HG02588 (cell line): ENCODE data around the gene KRTAP4-16.
"Not testable (repeated sequence)": the region's sequence is repeated elsewhere in the genome, so short reads cannot be mapped to it uniquely, and the experiment has no call there.

ENCODE experiments used
- ATAC-seq: cut with Tn5 transposase; IDR thresholded peaks from one replicate; pipeline ENCODE4 v1.9.1; 2021; ENCODE audit warnings: mild to moderate bottlenecking, moderate library complexity; ENCODE audit not compliant: unreplicated experiment

KRTAP4-16 gene

GRCh38 chr17:41076788-41077187 is 25.2 kb downstream of the KRTAP4-16 start:
- no peak for ATAC-seq

GRCh38 chr17:41073676-41074075 is 28.3 kb downstream of the KRTAP4-16 start:
- ATAC-seq, result no peak

- ATAC-seq, result no peak
Observed at GRCh38 chr17:41071606-41072360, 30.2 kb downstream of the KRTAP4-16 start.

- ATAC-seq, result no peak
Observed at GRCh38 chr17:41069031-41069430, 33.0 kb downstream of the KRTAP4-16 start.

GRCh38 chr17:41067281-41067680 is 34.7 kb downstream of the KRTAP4-16 start:
- ATAC-seq, result no peak

GRCh38 chr17:41065829-41066624 is 36.0 kb downstream of the KRTAP4-16 start, which contains the start of gene KRTAP2-4:
Gene KRTAP2-4, minus strand, starts transcription at chr17:41065879. Its CDS starts 34 bp downstream, at chr17:41065845.
- ATAC-seq, result no peak

GRCh38 chr17:41065016-41065689 is 36.9 kb downstream of the KRTAP4-16 start:
- ATAC-seq, result not testable (repeated sequence)

- no peak for ATAC-seq
Observed at GRCh38 chr17:41064301-41064700, 37.7 kb downstream of the KRTAP4-16 start.

GRCh38 chr17:41063449-41063848 is 38.6 kb downstream of the KRTAP4-16 start:
- ATAC-seq, result no peak

GRCh38 chr17:41061964-41062363 is 40.0 kb downstream of the KRTAP4-16 start:
- ATAC-seq, result no peak

GRCh38 chr17:41060052-41060604 is 41.9 kb downstream of the KRTAP4-16 start, which contains the start of gene KRTAP2-3:
Gene KRTAP2-3, minus strand, starts transcription at chr17:41060114. Its CDS starts 64 bp downstream, at chr17:41060050.
- no peak for ATAC-seq

- ATAC-seq, result not testable (repeated sequence)
Observed at GRCh38 chr17:41059276-41060051, 42.5 kb downstream of the KRTAP4-16 start.

- ATAC-seq, result no peak
Observed at GRCh38 chr17:41058741-41059140, 43.3 kb downstream of the KRTAP4-16 start.

- ATAC-seq, result no peak
Observed at GRCh38 chr17:41057547-41057946, 44.5 kb downstream of the KRTAP4-16 start.

GRCh38 chr17:41055130-41055529 is 46.9 kb downstream of the KRTAP4-16 start, which contains the start of gene KRTAP2-2:
Gene KRTAP2-2, minus strand, starts transcription at chr17:41055230. Its CDS starts 19 bp downstream, at chr17:41055211.
- not testable (repeated sequence) for ATAC-seq

GRCh38 chr17:41054556-41054955 is 47.5 kb downstream of the KRTAP4-16 start:
- not testable (repeated sequence) for ATAC-seq

GRCh38 chr17:41054025-41054424 is 48.0 kb downstream of the KRTAP4-16 start:
- no peak for ATAC-seq

GRCh38 chr17:41052566-41052965 is 49.4 kb downstream of the KRTAP4-16 start:
- ATAC-seq, result no peak
